ENCODE data around the gene SUB1.

GRCh38 chr5:32584646-32585045, 711 bp upstream of the SUB1 start:
- TF ChIP-seq CTCF (IDR thresholded peaks at IDR 0.05; ENCODE audit: low read length) (no peak), EZH2 (IDR thresholded peaks at IDR 0.05; ENCODE audit: borderline replicate concordance, low read length) (no peak)

Data from OCI-LY1 (cell line).